SK-N-SH (cell line): ENCODE data around the gene SKI. TPM values are rescaled to one million over a fixed set of nuclear protein-coding genes. Genes with fewer than 3 reads are reported as not detected.

Experiments
- CTCF ChIA-PET: fragments of 300-600, 350-600 bp; formaldehyde crosslinking; extraction: SDS; loops from one replicate; lab custom pipeline; 2021; lab: Yijun Ruan, JAX
- POLR2A ChIA-PET: fragments of 350-600 bp; sonication (Branson Sonifier 250); formaldehyde crosslinking; extraction: SDS; loops from one replicate; lab custom pipeline; 2020; ENCODE audit warnings: antibody characterized with exemption, inconsistent platforms; lab: Yijun Ruan, JAX
- DNase-seq: peaks from one replicate; pipeline ENCODE4 v3.0.0; 2012
- H2AFZ ChIP-seq: fragments of 200-600 bp; sonication (generic); 2 replicates; pipeline ENCODE4 v1.8.1; 2016; ENCODE audit warnings: antibody characterized with exemption, mild to moderate bottlenecking, low read depth
- H3F3A ChIP-seq: fragments of 200-600 bp; sonication (generic); replicated peaks from 2 replicates; pipeline ENCODE3; 2016; ENCODE audit warnings: antibody characterized with exemption, mild to moderate bottlenecking; ENCODE audit not compliant: insufficient read depth
- H3K27ac ChIP-seq, 2 experiments: fragments of 200-500 bp in 1 of 2; fragments of 200-600 bp in 1 of 2; sonication (Bioruptor generic) in 1 of 2; sonication (generic), shearing (Covaris generic) in 1 of 2; 2 replicates each; pipeline versions ENCODE4 v1.5.1 to v1.6.1; 2014 to 2016; ENCODE audit warnings: low read depth in 2 of 2, inconsistent platforms in 1 of 2, low read length in 1 of 2, mild to moderate bottlenecking in 1 of 2, mixed read lengths in 1 of 2
- H3K27me3 ChIP-seq: fragments of 200-600 bp; sonication (generic), shearing (Covaris generic); 2 replicates; pipeline ENCODE4 v1.6.1; 2016; ENCODE audit warnings: mixed run types; ENCODE audit not compliant: insufficient read depth
- H3K36me3 ChIP-seq, 2 experiments: fragments of 200-500 bp in 1 of 2; fragments of 200-600 bp in 1 of 2; sonication (Bioruptor generic) in 1 of 2; sonication (generic) in 1 of 2; replicated peaks in 1 of 2; 2 replicates each; pipeline versions ENCODE3 to v1.5.1; 2014 to 2016; ENCODE audit warnings: low read length in 1 of 2, mild to moderate bottlenecking in 1 of 2; ENCODE audit not compliant: insufficient read depth in 2 of 2, control insufficient read depth in 1 of 2
- H3K4me1 ChIP-seq, 2 experiments: fragments of 200-500 bp in 1 of 2; fragments of 200-600 bp in 1 of 2; sonication (Bioruptor generic) in 1 of 2; sonication (generic), shearing (Covaris generic) in 1 of 2; 2 replicates each; pipeline versions ENCODE4 v1.5.1 to v1.6.1; 2014 to 2016; ENCODE audit warnings: low read depth in 1 of 2, low read length in 1 of 2, mixed run types in 1 of 2; ENCODE audit not compliant: insufficient read depth in 2 of 2, control insufficient read depth in 1 of 2
- H3K4me2 ChIP-seq: fragments of 200-600 bp; sonication (generic), shearing (Covaris generic); 2 replicates; pipeline ENCODE4 v1.6.1; 2017; ENCODE audit warnings: mixed run types
- H3K4me3 ChIP-seq, 2 experiments: fragments of 200-500 bp in 1 of 2; fragments of 200-600 bp in 1 of 2; sonication (Bioruptor generic) in 1 of 2; sonication (generic), shearing (Covaris generic) in 1 of 2; 2 replicates each; pipeline versions ENCODE4 v1.5.1 to v1.8.1; 2014 to 2016; ENCODE audit warnings: low read depth in 2 of 2, inconsistent platforms in 1 of 2, low read length in 1 of 2, mild to moderate bottlenecking in 1 of 2, mixed read lengths in 1 of 2, moderate library complexity in 1 of 2
- H3K79me2 ChIP-seq: fragments of 200-600 bp; sonication (generic); 2 replicates; pipeline ENCODE4 v1.8.1; 2017; ENCODE audit warnings: mild to moderate bottlenecking; ENCODE audit not compliant: insufficient read depth
- H3K9ac ChIP-seq: fragments of 200-600 bp; sonication (generic); 2 replicates; pipeline ENCODE4 v1.6.1; 2017; ENCODE audit warnings: mixed run types
- H3K9me2 ChIP-seq: fragments of 200-600 bp; sonication (generic); 2 replicates; pipeline ENCODE4 v1.6.1; 2017; ENCODE audit warnings: mixed run types
- H3K9me3 ChIP-seq: fragments of 200-600 bp; sonication (generic); 2 replicates; pipeline ENCODE4 v1.6.1; 2017; ENCODE audit warnings: mixed run types, mild to moderate bottlenecking, moderate library complexity
- H4K20me1 ChIP-seq: fragments of 200-600 bp; sonication (generic); 2 replicates; pipeline ENCODE4 v1.6.1; 2017; ENCODE audit warnings: mild to moderate bottlenecking, mixed run types; ENCODE audit not compliant: insufficient read depth
- CHD2 ChIP-seq: fragments of 150-350 bp; IDR thresholded peaks from 2 replicates; pipeline ENCODE4 v1.6.1; 2018; ENCODE audit warnings: low read length; ENCODE audit not compliant: partially characterized antibody
- ELF1 ChIP-seq: IDR thresholded peaks from 2 replicates; pipeline ENCODE4 v1.4.0; 2012
- FOSL2 ChIP-seq: IDR thresholded peaks from 2 replicates; pipeline ENCODE4 v1.4.0; 2012; ENCODE audit warnings: low read depth, mild to moderate bottlenecking, moderate library complexity, borderline replicate concordance
- FOXJ3 ChIP-seq: sonication (generic); formaldehyde crosslinking; IDR thresholded peaks from 2 replicates; pipeline ENCODE4 v1.5.1; 2020; ENCODE audit warnings: mild to moderate bottlenecking, missing genetic modification reagents
- GATA2 ChIP-seq: sonication (generic); formaldehyde crosslinking; IDR thresholded peaks from 2 replicates; pipeline ENCODE4 v1.5.0; 2020; ENCODE audit warnings: mild to moderate bottlenecking, missing genetic modification reagents
- MEF2A ChIP-seq: IDR thresholded peaks from 2 replicates; pipeline ENCODE4 v1.4.0; 2012; ENCODE audit warnings: low read depth, borderline replicate concordance
- NRF1 ChIP-seq: IDR thresholded peaks from 2 replicates; pipeline ENCODE4 v1.6.1; 2012; ENCODE audit warnings: low read depth, mild to moderate bottlenecking, low read length
- POLR2AphosphoS5 ChIP-seq: IDR thresholded peaks from 2 replicates; pipeline ENCODE4 v1.6.1; 2012; ENCODE audit warnings: low read depth, low read length
- REST ChIP-seq: IDR thresholded peaks from 2 replicates; pipeline ENCODE4 v1.6.1; 2012; ENCODE audit warnings: mild to moderate bottlenecking, low read depth, low read length, moderate library complexity
- RXRA ChIP-seq: IDR thresholded peaks from 2 replicates; pipeline ENCODE4 v1.4.0; 2012; ENCODE audit warnings: low read depth, mild to moderate bottlenecking, borderline replicate concordance
- SIN3A ChIP-seq: IDR thresholded peaks from 2 replicates; pipeline ENCODE4 v1.6.1; 2012; ENCODE audit warnings: low read depth, mild to moderate bottlenecking, low read length, moderate library complexity, borderline replicate concordance
- TAF1 ChIP-seq: IDR thresholded peaks from 2 replicates; pipeline ENCODE4 v1.6.1; 2012; ENCODE audit warnings: low read depth, mild to moderate bottlenecking, low read length, moderate library complexity, borderline replicate concordance
- TCF12 ChIP-seq: IDR thresholded peaks from 2 replicates; pipeline ENCODE4 v1.4.0; 2012
- TEAD4 ChIP-seq: IDR thresholded peaks from 2 replicates; pipeline ENCODE4 v1.4.0; 2012; ENCODE audit warnings: mild to moderate bottlenecking, borderline replicate concordance; ENCODE audit not compliant: insufficient read depth
- USF2 ChIP-seq: fragments of 150-350 bp; IDR thresholded peaks from 2 replicates; pipeline ENCODE4 v1.6.1; 2017; ENCODE audit warnings: antibody characterized with exemption, low read length, low read depth, borderline replicate concordance
- ZBTB33 ChIP-seq: IDR thresholded peaks from 2 replicates; pipeline ENCODE4 v1.4.0; 2012; ENCODE audit warnings: low read depth, borderline replicate concordance
- WGBS: methylation state at CpG from one replicate; pipeline ENCODE4 v1.1.6; 2017; ENCODE audit warnings: low lambda C conversion rate; 5-methylcytosine and 5-hydroxymethylcytosine counted together
- polyA plus RNA-seq, 3 experiments: library from polyadenylated mRNA; depleted of rRNA; stranded (reverse); fragments of >200 nt; gene quantifications; 2 replicates each; pipeline ENCODE4 v1.2.3, GENCODE V29; 2012
- TF ChIP-seq, protein P1 (sequence below): IDR thresholded peaks from 2 replicates; pipeline ENCODE4; 2012
- TF ChIP-seq, protein P2 (sequence below): fragments of 200-600 bp; sonication (generic); IDR thresholded peaks from 2 replicates; pipeline ENCODE4 v1.6.1; 2017; ENCODE audit warnings: antibody characterized with exemption, mild to moderate bottlenecking, moderate library complexity

Gene SKI
- polyA plus RNA-seq, 1 of the 3 experiments (the other 2 are of a cell fraction), result 7.2 TPM

- ChIA-PET POLR2A (no interaction called here), CTCF (no interaction called here)
- no peak overlapping the region for H3K4me2 ChIP-seq
- no peak overlapping the region for H3K9ac ChIP-seq
- H3K9me3 ChIP-seq, result no peaks in the 10 kb centered on the region
- no peak for TF ChIP-seq MEF2A
- no peak for TF ChIP-seq CHD2
- TF ChIP-seq, protein P1, sequence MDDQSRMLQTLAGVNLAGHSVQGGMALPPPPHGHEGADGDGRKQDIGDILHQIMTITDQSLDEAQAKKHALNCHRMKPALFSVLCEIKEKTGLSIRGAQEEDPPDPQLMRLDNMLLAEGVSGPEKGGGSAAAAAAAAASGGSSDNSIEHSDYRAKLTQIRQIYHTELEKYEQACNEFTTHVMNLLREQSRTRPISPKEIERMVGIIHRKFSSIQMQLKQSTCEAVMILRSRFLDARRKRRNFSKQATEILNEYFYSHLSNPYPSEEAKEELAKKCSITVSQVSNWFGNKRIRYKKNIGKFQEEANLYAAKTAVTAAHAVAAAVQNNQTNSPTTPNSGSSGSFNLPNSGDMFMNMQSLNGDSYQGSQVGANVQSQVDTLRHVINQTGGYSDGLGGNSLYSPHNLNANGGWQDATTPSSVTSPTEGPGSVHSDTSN, result no peak
- no peak for TF ChIP-seq TAF1
- TF ChIP-seq TCF12, result no peak
- no peak for TF ChIP-seq FOXJ3 (CRISPR knock-in tag)
- TF ChIP-seq GATA2 (CRISPR knock-in tag), result no peak
- H3K27me3 ChIP-seq, result no peaks in the 10 kb centered on the region
- H4K20me1 ChIP-seq, result peaks cover 96% of the 10 kb centered on the region
- peaks cover 97% of the 10 kb centered on the region for H3K79me2 ChIP-seq
- no peaks in the 10 kb centered on the region for H3F3A ChIP-seq
- WGBS, result 93% methylated on average over 13 of the region's 23 CpGs
- DNase-seq, result no peak
- no peaks in the 10 kb centered on the region for H3K9me2 ChIP-seq
- no peak overlapping the region; a peak in 1 of 4 replicates for H3K27ac ChIP-seq
- no peak overlapping the region for H3K4me3 ChIP-seq
- no peak overlapping the region for H2AFZ ChIP-seq
- H3K36me3 ChIP-seq, result no peaks in the 10 kb centered on the region
- peaks cover 0 to 50% of the 10 kb centered on the region in 2 experiments; a peak in 2 of 4 replicates for H3K4me1 ChIP-seq
These were observed 66.1 kb downstream of the SKI start for GRCh38 chr1:2294033-2294724.

DNA sequence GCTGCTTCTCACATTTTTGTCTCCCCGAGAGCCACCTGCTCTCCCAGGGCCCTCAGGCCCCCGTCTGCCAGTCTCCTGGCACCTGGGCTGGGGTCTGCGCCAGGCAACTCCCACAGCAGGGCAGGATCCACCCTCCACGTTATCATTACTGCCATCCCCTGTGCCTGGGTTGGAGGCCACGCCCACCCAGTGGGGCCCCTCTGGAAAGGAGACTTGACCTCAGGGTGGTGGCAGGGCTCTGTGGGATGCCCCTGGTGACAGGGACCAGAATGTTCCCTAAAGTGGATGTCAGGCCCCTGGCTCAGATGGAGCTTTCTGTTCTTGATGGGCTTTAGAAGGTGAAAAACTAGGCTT lies 66.6 kb downstream of the SKI start:
- DNase-seq, result no peak
- H3K27me3 ChIP-seq, result no peaks in the 10 kb centered on the region
- H3F3A ChIP-seq, result no peaks in the 10 kb centered on the region
- H4K20me1 ChIP-seq, result peaks cover 98% of the 10 kb centered on the region
- no peak overlapping the region for H3K4me3 ChIP-seq
- CTCF ChIA-PET, result no interaction called here
- H3K27ac ChIP-seq, result peak overlapping the region in 1 of 2 experiments; percentile 34; a peak in 1 of 4 replicates
- POLR2A ChIA-PET, result no interaction called here
- H3K4me2 ChIP-seq, result no peak overlapping the region
- no peaks in the 10 kb centered on the region for H3K36me3 ChIP-seq
- peaks cover 0 to 50% of the 10 kb centered on the region in 2 experiments; a peak in 2 of 4 replicates for H3K4me1 ChIP-seq
- peaks cover 100% of the 10 kb centered on the region for H3K79me2 ChIP-seq
- no peak overlapping the region for H3K9ac ChIP-seq
- no peaks in the 10 kb centered on the region for H3K9me2 ChIP-seq
- no peak overlapping the region for H2AFZ ChIP-seq
- 92% methylated on average over 2 of the region's 5 CpGs for WGBS
- H3K9me3 ChIP-seq, result no peaks in the 10 kb centered on the region
- no peak for TF ChIP-seq SIN3A
- no peak for TF ChIP-seq RXRA
- no peak for TF ChIP-seq MEF2A
- no peak for TF ChIP-seq USF2
- no peak for TF ChIP-seq TEAD4
- TF ChIP-seq ZBTB33, result no peak
- no peak for TF ChIP-seq POLR2AphosphoS5
- no peak for TF ChIP-seq FOSL2
- TF ChIP-seq REST, result no peak
- no peak for TF ChIP-seq ELF1
- TF ChIP-seq NRF1, result no peak
- TF ChIP-seq, protein P2, sequence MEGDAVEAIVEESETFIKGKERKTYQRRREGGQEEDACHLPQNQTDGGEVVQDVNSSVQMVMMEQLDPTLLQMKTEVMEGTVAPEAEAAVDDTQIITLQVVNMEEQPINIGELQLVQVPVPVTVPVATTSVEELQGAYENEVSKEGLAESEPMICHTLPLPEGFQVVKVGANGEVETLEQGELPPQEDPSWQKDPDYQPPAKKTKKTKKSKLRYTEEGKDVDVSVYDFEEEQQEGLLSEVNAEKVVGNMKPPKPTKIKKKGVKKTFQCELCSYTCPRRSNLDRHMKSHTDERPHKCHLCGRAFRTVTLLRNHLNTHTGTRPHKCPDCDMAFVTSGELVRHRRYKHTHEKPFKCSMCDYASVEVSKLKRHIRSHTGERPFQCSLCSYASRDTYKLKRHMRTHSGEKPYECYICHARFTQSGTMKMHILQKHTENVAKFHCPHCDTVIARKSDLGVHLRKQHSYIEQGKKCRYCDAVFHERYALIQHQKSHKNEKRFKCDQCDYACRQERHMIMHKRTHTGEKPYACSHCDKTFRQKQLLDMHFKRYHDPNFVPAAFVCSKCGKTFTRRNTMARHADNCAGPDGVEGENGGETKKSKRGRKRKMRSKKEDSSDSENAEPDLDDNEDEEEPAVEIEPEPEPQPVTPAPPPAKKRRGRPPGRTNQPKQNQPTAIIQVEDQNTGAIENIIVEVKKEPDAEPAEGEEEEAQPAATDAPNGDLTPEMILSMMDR, result no peak
